Upper lobe of left lung (tissue), 6 donors: ENCODE data around the gene CD24. TPM values are rescaled to one million over a fixed set of nuclear protein-coding genes. Genes with fewer than 3 reads are reported as not detected.

Experiments
- ATAC-seq, 2 donors: fragments of 200-7000 bp; cut with Tn5 transposase; one replicate each; pipeline ENCODE4 v1.9.1; 2022; ENCODE audit warnings: mild to moderate bottlenecking in 2 of 2, moderate library complexity in 2 of 2; ENCODE audit not compliant: low FRiP score in 2 of 2
- DNase-seq, 2 donors: peaks; one replicate each; pipeline ENCODE4 v3.0.0-alpha.2; 2019 to 2020
- H3K27ac ChIP-seq, 4 donors: fragments of 200-600 bp; sonication (generic); one replicate each; pipeline ENCODE4 v1.5.1; 2016 to 2019
- H3K27me3 ChIP-seq, 4 donors: fragments of 200-600 bp; sonication (generic); one replicate each; pipeline ENCODE4 v1.5.1; 2017 to 2019
- H3K36me3 ChIP-seq, 4 donors: fragments of 200-600 bp; sonication (generic); one replicate each; pipeline ENCODE4 v1.5.1; 2016 to 2019
- H3K4me1 ChIP-seq, 4 donors: fragments of 200-600 bp; sonication (generic); one replicate each; pipeline ENCODE4 v1.5.1; 2018 to 2019
- H3K4me3 ChIP-seq, 4 donors: fragments of 200-600 bp; sonication (generic); one replicate each; pipeline ENCODE4 v1.5.1; 2017 to 2019; ENCODE audit warnings: mild to moderate bottlenecking in 2 of 4, moderate library complexity in 1 of 4
- H3K9me3 ChIP-seq, 4 donors: fragments of 200-600 bp; sonication (generic); one replicate each; pipeline ENCODE4 v1.5.1; 2018 to 2019
- EP300 ChIP-seq, 4 donors: sonication (generic); formaldehyde crosslinking; IDR thresholded peaks; one replicate each; pipeline ENCODE4 v1.5.1; 2017; ENCODE audit warnings: antibody characterized with exemption in 4 of 4, control low read depth in 2 of 4
- POLR2A ChIP-seq, 4 donors: fragments of 450-650 bp; IDR thresholded peaks; one replicate each; pipeline ENCODE4 v1.5.1; 2016 to 2017; ENCODE audit warnings: antibody characterized with exemption in 4 of 4, mild to moderate bottlenecking in 2 of 4
- POLR2AphosphoS5 ChIP-seq, 2 donors: sonication (generic); formaldehyde crosslinking; IDR thresholded peaks; one replicate each; pipeline ENCODE4 v1.5.1; 2017; ENCODE audit warnings: antibody characterized with exemption in 2 of 2
- WGBS, 2 donors: methylation state at CpG; one replicate each; pipeline ENCODE4 v1.1.5; 2017 to 2018; 5-methylcytosine and 5-hydroxymethylcytosine counted together
- total RNA-seq, 6 donors: library from RNA; depleted of rRNA in 4 of 6; stranded (reverse); fragments of >200 nt in 4 of 6; gene quantifications; one replicate each; pipeline versions ENCODE4 v1.1.0 to v1.2.1, GENCODE V29; 2016 to 2021
- TF ChIP-seq, protein P1 (sequence below), 6 experiments: fragments of 450-650 bp in 4 of 6; fragments of 200-600 bp in 2 of 6; sonication (generic) in 2 of 6; IDR thresholded peaks; one replicate each; pipeline ENCODE4 v1.5.1; 2016 to 2019; ENCODE audit warnings: antibody characterized with exemption in 6 of 6
- donor health status: DM: no; HTN: no; CAD: no; lungs with moderate emphysema.
- donor health status: DM: no; HTN: yes; CAD: no; lungs with severe emphysema.

The CD24 gene
- total RNA-seq, 6 donors from 2014 or later = 24.2 to 231 (median 43.8) TPM

DNA sequence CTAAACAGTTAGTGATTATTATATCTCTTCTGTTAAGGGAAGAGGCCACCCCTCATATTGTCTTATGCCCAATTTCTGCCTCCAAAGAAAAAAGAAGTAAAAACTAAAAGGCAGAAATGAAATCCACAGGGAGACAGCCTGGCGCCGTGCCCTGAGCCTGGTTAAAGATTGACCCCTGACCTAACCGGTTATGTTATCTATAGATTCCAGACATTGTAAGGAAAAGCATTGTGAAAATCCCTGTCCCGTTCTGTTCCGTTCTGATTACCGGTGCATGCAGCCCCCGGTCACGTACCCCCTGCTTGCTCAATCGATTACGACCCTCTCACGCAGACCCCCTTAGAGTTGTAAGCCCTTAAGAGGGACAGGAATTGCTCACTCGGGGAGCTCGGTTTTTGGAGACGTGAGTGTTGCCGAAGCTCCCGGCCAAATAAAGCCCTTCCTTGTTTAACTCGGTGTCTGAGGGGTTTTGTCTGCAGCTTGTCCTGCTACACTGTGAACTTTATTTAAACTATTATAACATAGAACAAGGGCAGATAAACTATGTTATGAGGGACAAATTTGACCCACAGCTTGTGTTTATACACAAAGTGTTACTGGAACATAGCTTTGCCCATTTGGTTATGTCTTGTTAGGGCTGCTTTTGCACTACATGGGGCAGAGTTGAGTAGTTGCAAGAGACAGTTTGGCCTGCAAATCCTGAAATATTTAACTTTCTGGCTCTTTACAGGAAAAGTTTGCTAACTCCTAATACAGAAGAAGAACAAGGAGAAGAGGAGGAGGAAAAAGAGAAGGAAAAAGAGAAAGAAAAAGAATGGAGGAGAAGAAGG is 49.6 kb downstream of the CD24 start:
- Histone ChIP-seq H3K36me3 (no peaks in the 10 kb centered on the region), H3K27me3 (no peaks in the 10 kb centered on the region), H3K27ac (no peak overlapping the region), H3K4me1 (no peaks in the 10 kb centered on the region), H3K4me3 (no peak overlapping the region), H3K9me3 (no peaks in the 10 kb centered on the region)
- TF ChIP-seq EP300 (IDR thresholded peaks at IDR 0.05) = no peak
- TF ChIP-seq, protein P1, sequence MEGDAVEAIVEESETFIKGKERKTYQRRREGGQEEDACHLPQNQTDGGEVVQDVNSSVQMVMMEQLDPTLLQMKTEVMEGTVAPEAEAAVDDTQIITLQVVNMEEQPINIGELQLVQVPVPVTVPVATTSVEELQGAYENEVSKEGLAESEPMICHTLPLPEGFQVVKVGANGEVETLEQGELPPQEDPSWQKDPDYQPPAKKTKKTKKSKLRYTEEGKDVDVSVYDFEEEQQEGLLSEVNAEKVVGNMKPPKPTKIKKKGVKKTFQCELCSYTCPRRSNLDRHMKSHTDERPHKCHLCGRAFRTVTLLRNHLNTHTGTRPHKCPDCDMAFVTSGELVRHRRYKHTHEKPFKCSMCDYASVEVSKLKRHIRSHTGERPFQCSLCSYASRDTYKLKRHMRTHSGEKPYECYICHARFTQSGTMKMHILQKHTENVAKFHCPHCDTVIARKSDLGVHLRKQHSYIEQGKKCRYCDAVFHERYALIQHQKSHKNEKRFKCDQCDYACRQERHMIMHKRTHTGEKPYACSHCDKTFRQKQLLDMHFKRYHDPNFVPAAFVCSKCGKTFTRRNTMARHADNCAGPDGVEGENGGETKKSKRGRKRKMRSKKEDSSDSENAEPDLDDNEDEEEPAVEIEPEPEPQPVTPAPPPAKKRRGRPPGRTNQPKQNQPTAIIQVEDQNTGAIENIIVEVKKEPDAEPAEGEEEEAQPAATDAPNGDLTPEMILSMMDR (IDR thresholded peaks at IDR 0.05) = no peak
- no peak for TF ChIP-seq POLR2AphosphoS5 (IDR thresholded peaks at IDR 0.05)
- TF ChIP-seq POLR2A (IDR thresholded peaks at IDR 0.05) = no peak
- no peak for ATAC-seq
- peak in 1 of 2 donors; percentile 26 for DNase-seq
- WGBS, 2 donors = 11 to 35% methylated on average over 17 of the region's 17 CpGs

DNA sequence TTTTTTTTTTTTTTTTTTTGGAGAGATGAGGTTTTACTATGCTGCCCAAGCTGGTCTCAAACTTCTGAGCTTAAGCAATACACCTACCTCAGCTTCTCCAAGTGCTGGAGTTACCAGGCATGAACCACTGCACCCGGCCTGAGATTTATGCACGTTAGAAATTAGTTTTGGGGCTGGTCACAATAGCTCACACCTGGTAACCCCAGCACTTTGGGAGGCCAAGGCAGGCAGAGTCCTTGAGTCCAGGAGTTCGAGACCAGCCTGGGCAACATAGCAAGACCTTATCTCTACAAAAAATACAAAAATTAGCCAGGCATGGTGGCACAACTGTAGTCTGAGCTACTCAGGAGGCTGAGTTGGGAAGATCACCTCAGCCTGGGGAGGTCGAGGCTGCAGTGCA is 51.9 kb downstream of the CD24 start:
- ATAC-seq (no peak), DNase-seq (no peak)
- no peak overlapping the region for H3K27ac ChIP-seq
- TF ChIP-seq POLR2AphosphoS5 (IDR thresholded peaks at IDR 0.05) = no peak
- TF ChIP-seq, protein P1 (IDR thresholded peaks at IDR 0.05) = no peak
- TF ChIP-seq EP300 (IDR thresholded peaks at IDR 0.05) = no peak
- no peak for TF ChIP-seq POLR2A (IDR thresholded peaks at IDR 0.05)
- no peaks in the 10 kb centered on the region for H3K36me3 ChIP-seq
- no peak overlapping the region for H3K4me3 ChIP-seq
- 83 to 96% methylated on average over 4 of the region's 4 CpGs for WGBS, 2 donors
- no peaks in the 10 kb centered on the region for H3K4me1 ChIP-seq
- H3K27me3 ChIP-seq = no peaks in the 10 kb centered on the region
- no peaks in the 10 kb centered on the region for H3K9me3 ChIP-seq

Other genes with a start within 250 kb of the CD24 start
- 10 to 100 TPM in 5 of 6 donors, 1 to 10 TPM in 1; 3.6 to 40.9 (median 12.1) TPM for gene MTRES1, start 53.5 kb upstream of the CD24 start, total RNA-seq
- 1 to 10 TPM; 2.1 to 5.8 (median 3.1) TPM for gene BEND3, start 140.8 kb upstream of the CD24 start, total RNA-seq